Psoas muscle (tissue), 8 donors: ENCODE data around the gene PEX10. TPM values are rescaled to one million over a fixed set of nuclear protein-coding genes. Genes with fewer than 3 reads are reported as not detected.

ENCODE experiments used
- ATAC-seq, 4 donors: fragments of 200-7000 bp; cut with Tn5 transposase; one replicate each; pipeline ENCODE4 v1.9.1; 2020; ENCODE audit warnings: moderate library complexity in 3 of 4, mild to moderate bottlenecking in 2 of 4
- DNase-seq, 2 donors: peaks; one replicate each; pipeline ENCODE4 v3.0.0-alpha.2; 2020
- H3K27ac ChIP-seq: fragments of 200-600 bp; one replicate; pipeline ENCODE4 v1.8.0; 2022
- H3K27me3 ChIP-seq, 3 donors: fragments of 200-600 bp in 1 of 3; one replicate each; pipeline versions ENCODE4 v1.6.1 to v1.8.0; 2013 to 2022; ENCODE audit warnings: low read length in 2 of 3, mild to moderate bottlenecking in 2 of 3, moderate library complexity in 1 of 3; ENCODE audit not compliant: insufficient read depth in 3 of 3
- H3K36me3 ChIP-seq, 2 donors: fragments of 200-600 bp in 1 of 2; one replicate each; pipeline versions ENCODE4 v1.6.1 to v1.8.0; 2013 to 2022; ENCODE audit warnings: low read depth in 1 of 2, mild to moderate bottlenecking in 1 of 2, moderate library complexity in 1 of 2; ENCODE audit not compliant: insufficient read depth in 1 of 2
- H3K4me1 ChIP-seq: fragments of 200-600 bp; one replicate; pipeline ENCODE4 v1.8.0; 2022
- H3K4me3 ChIP-seq: fragments of 200-600 bp; one replicate; pipeline ENCODE4 v1.8.0; 2022; ENCODE audit warnings: mild to moderate bottlenecking
- H3K9me3 ChIP-seq: fragments of 200-600 bp; one replicate; pipeline ENCODE4 v1.8.0; 2022
- WGBS, 3 donors: extraction: QIAGEN DNeasy Blood & Tissue Kit; methylation state at CpG; one replicate each; pipeline versions ENCODE4 v1.1.6 to v1.1.7; 2013; 5-methylcytosine and 5-hydroxymethylcytosine counted together
- intact Hi-C, 2 donors: fragments of 100-400 bp; cut with DNase I; formaldehyde crosslinking; loops; one replicate each; pipeline versions ENCODE4 v1.11.0 to v1.14.2; 2022
- polyA plus RNA-seq, 3 donors: library from polyadenylated mRNA; stranded (reverse); fragments of 200-250 nt; gene quantifications; one replicate each; pipeline ENCODE4 v1.2.3, GENCODE V29; 2013
- total RNA-seq, 4 donors: library from RNA; stranded (reverse); fragmentation: NEBNext Ultra II Directional in 2 of 4; extraction: Animal tissue kit (Norgen Biotek cat#: 25700) in 2 of 4; gene quantifications; one replicate each; pipeline versions ENCODE4 v1.2.1 to v1.2.4, GENCODE V29; 2021 to 2023
- TF ChIP-seq, protein P1 (sequence below): fragments of 200-600 bp; IDR thresholded peaks from one replicate; pipeline ENCODE4 v1.8.0; 2022; ENCODE audit warnings: antibody characterized with exemption
- donor health status: healthy with polysubstance abuse.
- donor health status: DM: no; HTN: no; CAD: no; lungs with moderate emphysema.
- donor health status: Bipolar disorder and iron deficiency.
- donor health status: healthy.
- donor health status: DM: yes; HTN: yes; CAD: no.
- donor health status: DM: no; HTN: no; CAD: no.
- donor health status: DM: no; HTN: no; CAD: no.
- donor health status: DM: yes; HTN: yes; CAD: no.

Gene PEX10
- total and polyA plus RNA-seq, 7 donors = 12.6 to 19.7 (median 16.2) TPM

GRCh38 chr1:2426540-2426939 lies 14.2 kb upstream of the PEX10 start:
- Histone ChIP-seq H3K4me3 (no peak overlapping the region), H3K4me1 (no peaks in the 10 kb centered on the region), H3K27me3 (peaks cover 0 to 47% (median 19%) of the 10 kb centered on the region in 3 donors), H3K36me3 (no peaks in the 10 kb centered on the region), H3K9me3 (no peaks in the 10 kb centered on the region), H3K27ac (no peak overlapping the region)
- ATAC-seq = no peak
- no peak for DNase-seq
- TF ChIP-seq, protein P1, sequence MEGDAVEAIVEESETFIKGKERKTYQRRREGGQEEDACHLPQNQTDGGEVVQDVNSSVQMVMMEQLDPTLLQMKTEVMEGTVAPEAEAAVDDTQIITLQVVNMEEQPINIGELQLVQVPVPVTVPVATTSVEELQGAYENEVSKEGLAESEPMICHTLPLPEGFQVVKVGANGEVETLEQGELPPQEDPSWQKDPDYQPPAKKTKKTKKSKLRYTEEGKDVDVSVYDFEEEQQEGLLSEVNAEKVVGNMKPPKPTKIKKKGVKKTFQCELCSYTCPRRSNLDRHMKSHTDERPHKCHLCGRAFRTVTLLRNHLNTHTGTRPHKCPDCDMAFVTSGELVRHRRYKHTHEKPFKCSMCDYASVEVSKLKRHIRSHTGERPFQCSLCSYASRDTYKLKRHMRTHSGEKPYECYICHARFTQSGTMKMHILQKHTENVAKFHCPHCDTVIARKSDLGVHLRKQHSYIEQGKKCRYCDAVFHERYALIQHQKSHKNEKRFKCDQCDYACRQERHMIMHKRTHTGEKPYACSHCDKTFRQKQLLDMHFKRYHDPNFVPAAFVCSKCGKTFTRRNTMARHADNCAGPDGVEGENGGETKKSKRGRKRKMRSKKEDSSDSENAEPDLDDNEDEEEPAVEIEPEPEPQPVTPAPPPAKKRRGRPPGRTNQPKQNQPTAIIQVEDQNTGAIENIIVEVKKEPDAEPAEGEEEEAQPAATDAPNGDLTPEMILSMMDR = no peak
- intact Hi-C loops = no loop called here
- 62 to 69% (median 63%) methylated on average over 17 to 18 of the region's 18 CpGs for WGBS, 3 donors

GRCh38 chr1:2425892-2426291 lies 13.5 kb upstream of the PEX10 start:
- Histone ChIP-seq H3K36me3 (no peaks in the 10 kb centered on the region), H3K9me3 (no peaks in the 10 kb centered on the region), H3K4me3 (no peak overlapping the region), H3K27me3 (peaks cover 0 to 45% (median 19%) of the 10 kb centered on the region in 3 donors), H3K27ac (no peak overlapping the region), H3K4me1 (no peaks in the 10 kb centered on the region)
- ATAC-seq (no peak), DNase-seq (no peak)
- TF ChIP-seq, protein P1 = no peak
- intact Hi-C loops = no loop called here
- whole genome bisulfite sequencing, 3 donors = 63 to 70% (median 68%) methylated on average over 11 of the region's 11 CpGs

DNA sequence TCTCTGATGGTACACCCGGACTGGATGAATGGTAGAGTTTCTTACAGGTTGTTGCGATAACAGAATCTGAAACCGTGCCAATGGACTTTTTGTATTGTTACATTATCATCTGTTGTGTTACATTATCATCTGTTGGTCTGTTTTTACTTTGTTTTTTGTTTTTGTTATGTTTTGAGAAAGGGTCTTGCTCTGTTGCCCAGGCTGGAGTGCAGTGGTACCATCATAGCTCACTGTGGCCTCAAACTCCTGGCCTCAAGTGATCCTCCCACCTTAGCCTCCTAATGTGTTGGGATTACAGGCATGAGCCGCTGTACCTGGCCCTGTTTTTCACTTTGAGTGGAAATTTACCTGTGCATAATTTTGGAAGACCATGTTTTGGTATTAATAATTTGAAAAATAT lies 10.2 kb upstream of the PEX10 start:
- TF ChIP-seq, protein P1 = no peak
- DNase-seq = no peak
- Histone ChIP-seq H3K4me3 (no peak overlapping the region), H3K27me3 (peaks cover 0 to 63% (median 27%) of the 10 kb centered on the region in 3 donors), H3K27ac (no peak overlapping the region), H3K36me3 (no peaks in the 10 kb centered on the region), H3K9me3 (no peaks in the 10 kb centered on the region), H3K4me1 (no peaks in the 10 kb centered on the region)
- ATAC-seq = no peak
- 87 to 90% (median 89%) methylated on average over 4 of the region's 4 CpGs for WGBS, 3 donors
- intact Hi-C loops = loop anchor here in 1 of 2 donors (5.0 kb wide), 1 partner anchor 1005 kb away; no protein-coding TSS in a partner anchor

GRCh38 chr1:2419416-2419815 lies 7.1 kb upstream of the PEX10 start:
- Histone ChIP-seq H3K9me3 (no peaks in the 10 kb centered on the region), H3K4me1 (no peaks in the 10 kb centered on the region), H3K4me3 (no peak overlapping the region), H3K27ac (no peak overlapping the region), H3K27me3 (peaks cover 0 to 60% (median 26%) of the 10 kb centered on the region in 3 donors), H3K36me3 (no peaks in the 10 kb centered on the region)
- DNase-seq = no peak
- no peak for ATAC-seq
- intact Hi-C loops = loop anchor here in 1 of 2 donors (5.0 to 10.0 kb wide), 2 partner anchors 225 to 368 kb away; no protein-coding TSS in a partner anchor
- WGBS, 3 donors = 64 to 71% (median 64%) methylated on average over 15 to 16 of the region's 16 CpGs
- TF ChIP-seq, protein P1 = no peak

- Histone ChIP-seq H3K9me3 (no peaks in the 10 kb centered on the region), H3K27ac (no peak overlapping the region), H3K4me3 (no peak overlapping the region), H3K27me3 (peaks cover 0 to 60% (median 26%) of the 10 kb centered on the region in 3 donors), H3K36me3 (no peaks in the 10 kb centered on the region), H3K4me1 (peaks cover 4% of the 10 kb centered on the region)
- TF ChIP-seq, protein P1 = no peak
- DNase-seq = no peak
- intact Hi-C loops = loop anchor here in 1 of 2 donors (5.0 to 10.0 kb wide), 2 partner anchors 226 to 368 kb away; no protein-coding TSS in a partner anchor
- no peak for ATAC-seq
- 46 to 61% (median 57%) methylated on average over 16 of the region's 16 CpGs for WGBS, 3 donors
Measured at GRCh38 chr1:2418791-2419320, 6.5 kb upstream of the PEX10 start.
